Stimulated activated CD4-positive, alpha-beta T cell treated with anti-CD3 and anti-CD28 coated beads, Interleukin-2, amount 100 ng/mL, for 48 hours (primary cell): ENCODE results near the gene ESR1.

Source experiments
- DNase-seq, 2 donors: peaks; one replicate each; pipeline ENCODE4 v3.0.0-alpha.2; 2020

The ESR1 gene

DNA sequence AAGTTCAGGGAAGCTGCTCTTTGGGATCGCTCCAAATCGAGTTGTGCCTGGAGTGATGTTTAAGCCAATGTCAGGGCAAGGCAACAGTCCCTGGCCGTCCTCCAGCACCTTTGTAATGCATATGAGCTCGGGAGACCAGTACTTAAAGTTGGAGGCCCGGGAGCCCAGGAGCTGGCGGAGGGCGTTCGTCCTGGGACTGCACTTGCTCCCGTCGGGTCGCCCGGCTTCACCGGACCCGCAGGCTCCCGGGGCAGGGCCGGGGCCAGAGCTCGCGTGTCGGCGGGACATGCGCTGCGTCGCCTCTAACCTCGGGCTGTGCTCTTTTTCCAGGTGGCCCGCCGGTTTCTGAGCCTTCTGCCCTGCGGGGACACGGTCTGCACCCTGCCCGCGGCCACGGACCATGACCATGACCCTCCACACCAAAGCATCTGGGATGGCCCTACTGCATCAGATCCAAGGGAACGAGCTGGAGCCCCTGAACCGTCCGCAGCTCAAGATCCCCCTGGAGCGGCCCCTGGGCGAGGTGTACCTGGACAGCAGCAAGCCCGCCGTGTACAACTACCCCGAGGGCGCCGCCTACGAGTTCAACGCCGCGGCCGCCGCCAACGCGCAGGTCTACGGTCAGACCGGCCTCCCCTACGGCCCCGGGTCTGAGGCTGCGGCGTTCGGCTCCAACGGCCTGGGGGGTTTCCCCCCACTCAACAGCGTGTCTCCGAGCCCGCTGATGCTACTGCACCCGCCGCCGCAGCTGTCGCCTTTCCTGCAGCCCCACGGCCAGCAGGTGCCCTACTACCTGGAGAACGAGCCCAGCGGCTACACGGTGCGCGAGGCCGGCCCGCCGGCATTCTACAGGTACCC, at the start of gene ESR1:
Gene ESR1 (plus strand): TSS at position 170 of the 858 bp plus-strand sequence. CDS start 231 bp downstream, at position 401.
- no peak for DNase-seq

DNA sequence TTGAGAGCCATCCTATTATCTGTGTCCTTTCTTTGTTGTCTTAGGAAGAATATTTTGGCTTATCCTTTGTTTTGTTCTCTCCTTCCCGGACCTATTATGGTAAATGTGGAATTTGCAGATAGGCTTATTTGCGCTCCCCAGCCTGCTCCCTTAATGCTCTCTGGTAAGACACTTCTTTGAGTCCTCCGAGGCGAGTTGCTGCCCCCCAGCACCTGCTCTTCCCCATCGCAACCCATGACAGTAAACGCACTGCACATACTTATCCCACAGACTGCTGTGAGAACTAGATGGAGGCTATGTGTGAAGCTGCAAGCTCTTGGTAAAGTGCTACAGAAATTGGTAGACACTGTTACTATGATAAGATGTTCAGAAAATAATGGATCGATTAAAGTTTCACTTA, 47.0 kb upstream of the ESR1 start:
- no peak for DNase-seq

DNA sequence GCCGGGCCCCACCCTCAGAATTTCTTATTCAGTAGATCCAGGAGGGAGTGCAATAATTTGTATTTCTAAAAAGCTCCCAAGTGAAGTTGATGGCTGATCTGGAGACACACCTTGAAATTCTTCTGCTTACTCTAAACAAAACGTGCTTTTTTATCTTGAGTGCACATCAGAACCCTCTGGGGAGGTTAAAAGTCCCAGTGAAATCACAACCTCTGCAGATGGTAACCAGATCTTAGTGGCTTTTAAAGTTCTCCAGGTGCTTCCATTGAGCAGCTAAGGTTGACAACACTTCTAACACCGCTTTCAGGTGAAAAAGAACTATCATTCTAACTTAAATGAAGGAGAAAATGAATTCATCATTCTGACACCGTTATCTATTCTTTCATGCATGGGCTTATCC, 45.6 kb upstream of the ESR1 start:
- DNase-seq, result no peak

DNA sequence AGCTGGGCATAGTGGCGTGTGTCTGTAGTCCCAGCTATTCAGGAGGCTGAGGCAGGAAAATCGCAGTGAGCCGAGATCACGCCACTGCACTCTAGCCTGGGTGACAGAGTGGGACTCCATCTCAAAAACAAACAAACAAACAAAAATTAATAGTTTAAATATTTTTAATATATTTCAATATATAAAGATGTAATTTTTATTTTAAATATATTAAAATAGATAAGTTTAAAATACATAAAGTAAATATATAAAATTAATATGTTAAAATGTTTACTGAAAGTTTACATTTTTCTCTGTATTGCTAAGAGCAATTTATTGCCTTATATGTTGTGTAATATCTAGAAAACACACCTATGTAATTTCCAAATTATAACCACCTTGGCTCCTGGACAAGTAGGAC, 44.7 kb upstream of the ESR1 start:
- no peak for DNase-seq

DNA sequence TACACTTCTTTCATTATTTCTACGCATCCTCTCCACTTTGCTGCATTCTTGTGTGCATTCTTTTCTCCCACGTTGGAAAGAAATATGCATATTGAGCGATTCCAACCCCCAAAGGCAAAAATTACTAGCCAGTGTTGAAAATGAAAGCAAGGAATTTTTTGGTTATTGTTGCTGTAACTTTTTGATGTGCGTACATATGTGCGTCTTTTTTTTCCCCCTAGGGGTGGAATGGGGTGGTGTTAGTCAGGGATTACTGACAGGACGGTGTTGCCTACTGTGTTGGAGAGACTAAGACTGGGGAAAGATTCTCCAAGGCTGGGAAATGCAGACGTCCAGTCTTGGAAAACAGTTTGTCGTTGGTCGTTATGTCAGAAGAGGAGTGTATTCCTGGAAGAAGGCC, 44.2 kb upstream of the ESR1 start:
- no peak for DNase-seq

DNA sequence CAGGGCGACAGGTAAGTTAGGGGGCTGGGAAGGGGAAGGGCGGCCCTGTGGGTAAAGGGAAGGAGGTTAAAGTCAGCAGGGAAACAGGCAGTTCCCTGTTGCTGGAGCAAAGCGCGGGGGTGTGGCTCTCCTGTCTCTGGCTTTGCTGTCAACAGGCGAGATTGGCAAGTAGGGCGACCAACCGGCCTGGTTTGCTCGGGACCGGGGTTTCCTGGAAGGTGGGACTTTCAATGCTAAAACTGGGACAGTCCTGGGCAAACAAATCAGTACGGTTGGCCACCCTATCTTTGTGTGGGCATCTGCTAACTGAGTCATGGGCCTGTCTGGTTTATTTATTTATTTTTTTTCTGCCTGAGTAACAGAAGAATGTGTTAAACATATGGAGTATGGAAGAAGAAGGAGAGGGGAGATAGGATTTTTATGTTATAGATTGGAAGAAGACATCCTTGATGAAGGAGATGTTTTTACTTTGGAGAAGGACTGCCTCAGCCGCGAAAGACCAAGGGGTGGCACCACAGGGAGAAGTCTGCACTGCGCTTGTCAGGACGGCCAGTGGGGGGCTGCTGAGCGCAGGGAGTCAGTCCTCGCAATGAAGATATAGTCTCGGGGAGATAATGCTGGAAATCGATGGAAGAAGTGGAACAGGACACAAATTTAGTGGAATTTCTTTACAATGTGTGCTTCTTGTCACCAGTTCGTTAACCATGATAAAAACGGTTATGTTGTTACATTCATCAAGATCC, 43.4 kb upstream of the ESR1 start:
- peak; percentile 18 to 24 for DNase-seq

DNA sequence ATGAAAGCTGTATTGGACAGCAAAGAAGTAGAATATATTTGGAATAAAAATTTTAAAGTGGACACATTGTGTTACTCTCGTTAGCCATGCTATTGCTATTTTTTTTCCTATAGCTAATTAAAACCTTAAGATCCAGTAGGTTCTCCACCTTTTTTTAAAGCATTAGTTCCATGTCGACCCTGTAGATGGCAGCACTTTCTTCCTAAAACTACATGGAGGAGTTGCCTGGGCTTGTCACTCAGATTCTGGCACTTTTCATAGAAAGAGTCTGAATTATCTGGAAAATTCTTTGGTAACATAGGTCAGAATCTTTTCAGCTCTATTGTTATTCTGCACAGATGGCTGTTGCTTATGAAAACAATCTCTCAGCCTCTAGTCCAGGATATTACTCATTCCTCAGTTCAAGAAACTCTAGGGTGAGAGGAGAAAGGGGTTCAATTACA, 42.0 kb upstream of the ESR1 start:
- DNase-seq, result peak; percentile 31 to 48

DNA sequence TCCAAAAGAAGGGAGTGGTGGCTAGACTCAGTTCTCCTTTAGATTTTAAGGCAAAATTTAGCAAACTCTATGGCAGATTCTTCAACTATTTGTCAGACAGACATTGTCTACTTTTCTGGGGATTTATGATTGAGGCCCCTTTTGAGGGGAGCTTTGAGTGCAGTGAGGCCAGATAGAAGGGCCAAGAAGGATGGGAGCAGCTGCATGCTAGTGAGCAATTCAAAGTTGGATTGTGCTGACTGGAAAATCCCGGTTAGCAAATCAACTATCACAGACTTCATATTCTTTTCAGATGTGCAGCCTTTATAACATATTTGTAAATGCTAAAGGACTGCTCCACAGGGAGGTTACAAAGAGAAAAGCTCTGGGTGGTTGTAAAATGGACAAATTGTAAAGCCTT, 35.0 kb upstream of the ESR1 start:
- no peak for DNase-seq

DNA sequence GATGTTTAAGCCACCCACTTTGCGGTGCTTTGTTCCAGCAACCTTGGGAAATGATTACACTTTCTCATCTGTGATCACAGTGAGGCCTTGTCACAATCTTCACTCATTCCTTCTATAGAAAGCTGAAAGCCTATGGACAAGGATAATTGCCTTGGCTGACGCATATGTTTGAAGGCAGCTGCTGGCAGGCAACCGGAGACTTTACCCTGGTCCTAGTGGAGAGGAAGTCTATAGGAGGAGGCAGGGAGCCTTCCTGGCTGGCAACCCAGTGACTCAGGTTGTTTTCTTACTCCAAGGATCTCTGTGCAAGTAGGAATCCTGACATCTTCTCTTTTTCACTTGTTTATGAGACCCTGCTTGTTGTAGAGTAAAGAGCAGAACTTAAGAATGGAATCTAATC, 34.1 kb upstream of the ESR1 start:
- DNase-seq, result no peak

DNA sequence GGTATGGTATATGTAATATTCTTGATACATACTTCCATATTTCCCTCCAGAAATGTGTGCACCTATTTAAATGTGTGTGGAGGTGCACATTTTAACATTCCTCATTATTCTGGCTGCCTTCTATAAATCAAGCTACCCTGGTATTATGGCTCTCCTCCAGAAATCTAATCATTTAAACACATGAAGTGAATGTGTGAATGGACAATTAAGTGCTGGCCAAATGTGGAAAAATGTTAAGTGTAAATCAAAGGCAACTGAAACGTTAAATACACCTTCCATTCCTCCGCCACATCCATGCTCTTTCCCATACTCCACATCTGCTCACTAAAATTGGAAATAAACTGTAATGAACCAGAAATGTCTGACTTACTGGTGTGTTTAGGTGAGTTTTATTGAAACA, 24.9 kb upstream of the ESR1 start:
- DNase-seq, result no peak

DNA sequence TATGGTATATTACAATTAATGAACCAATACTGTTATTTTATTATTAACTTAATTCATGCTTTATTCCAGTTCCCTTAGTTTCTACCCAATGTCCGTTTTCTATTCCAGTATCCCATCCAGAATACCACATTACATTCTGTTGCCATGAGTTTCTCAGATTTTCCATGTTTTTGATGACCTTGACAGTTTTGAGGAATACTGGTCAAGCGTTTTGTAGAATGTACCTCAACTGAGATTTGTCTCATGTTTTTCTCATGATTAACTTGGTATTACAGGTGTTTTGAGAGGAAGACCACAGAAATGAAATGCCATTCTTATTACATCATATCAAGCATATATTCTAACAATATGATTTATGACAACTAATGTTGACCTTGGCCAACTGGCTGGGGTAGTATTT, 23.8 kb upstream of the ESR1 start:
- DNase-seq, result no peak

DNA sequence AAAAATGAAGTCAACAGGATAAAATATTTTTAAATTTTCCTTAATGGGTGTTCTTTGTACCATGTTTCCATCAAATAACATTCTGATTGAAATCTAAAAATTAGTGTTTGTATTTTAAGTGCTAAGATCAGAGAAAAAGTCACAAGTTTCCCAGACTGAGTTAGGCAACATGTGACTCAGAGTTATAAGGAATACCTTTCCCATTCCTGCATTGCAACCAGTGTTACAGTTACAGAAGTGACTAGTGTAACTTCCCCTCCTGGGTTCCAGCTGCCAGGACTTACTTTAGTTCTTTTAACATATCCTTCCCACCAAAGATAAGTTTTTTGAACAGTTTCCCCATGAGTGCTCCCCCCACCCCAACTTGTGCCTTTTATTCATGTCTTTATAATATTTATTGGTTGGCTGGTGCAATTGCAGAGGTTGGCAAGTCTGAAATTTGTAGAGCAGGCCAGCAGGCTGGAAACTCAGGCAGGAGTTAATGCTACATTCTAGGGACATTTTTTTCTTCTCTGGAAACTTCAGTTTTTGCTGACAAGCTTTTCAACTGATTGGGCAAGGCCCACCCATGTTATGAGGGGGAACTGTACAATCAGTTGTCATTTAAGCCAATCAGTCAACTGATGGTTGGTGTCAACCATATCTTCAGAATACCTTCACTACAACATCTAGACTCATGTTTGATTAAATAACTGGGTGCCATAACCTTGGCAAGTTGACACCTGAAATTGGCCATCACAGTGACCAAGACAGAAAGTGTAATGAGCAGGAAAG, 22.9 kb upstream of the ESR1 start:
- no peak for DNase-seq

DNA sequence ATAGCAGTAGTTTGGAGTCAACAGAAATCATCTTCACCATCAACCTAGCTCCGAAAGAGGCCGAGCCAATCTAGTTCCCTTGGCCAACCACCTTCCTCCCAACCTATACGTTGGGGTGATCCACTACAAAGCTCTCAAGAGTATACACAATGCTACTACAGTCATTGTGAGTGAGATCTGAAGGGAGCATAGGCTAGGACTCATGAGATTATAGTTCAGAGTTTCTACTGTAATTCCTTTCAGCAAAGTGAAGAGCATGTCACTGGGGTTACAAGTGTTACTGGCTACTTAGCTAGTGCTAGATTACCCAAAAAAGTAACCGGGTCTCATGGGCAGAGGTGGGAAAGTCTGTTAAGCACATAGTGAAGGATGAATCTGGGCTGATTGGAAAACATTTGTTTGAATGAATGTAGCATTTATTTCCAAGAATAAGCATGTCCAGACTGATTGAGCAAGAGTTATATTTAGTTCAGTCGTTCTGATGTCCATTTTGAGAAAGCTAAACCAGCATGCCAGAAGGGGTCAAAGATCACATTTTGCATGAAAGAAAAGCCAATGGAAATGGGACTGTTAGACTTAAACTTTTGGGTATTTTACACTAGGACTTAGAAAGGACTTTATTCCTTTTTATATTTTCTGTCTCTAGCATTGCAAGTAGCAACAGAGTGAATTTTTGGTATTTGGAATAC, 10.5 kb upstream of the ESR1 start:
- no peak for DNase-seq

DNA sequence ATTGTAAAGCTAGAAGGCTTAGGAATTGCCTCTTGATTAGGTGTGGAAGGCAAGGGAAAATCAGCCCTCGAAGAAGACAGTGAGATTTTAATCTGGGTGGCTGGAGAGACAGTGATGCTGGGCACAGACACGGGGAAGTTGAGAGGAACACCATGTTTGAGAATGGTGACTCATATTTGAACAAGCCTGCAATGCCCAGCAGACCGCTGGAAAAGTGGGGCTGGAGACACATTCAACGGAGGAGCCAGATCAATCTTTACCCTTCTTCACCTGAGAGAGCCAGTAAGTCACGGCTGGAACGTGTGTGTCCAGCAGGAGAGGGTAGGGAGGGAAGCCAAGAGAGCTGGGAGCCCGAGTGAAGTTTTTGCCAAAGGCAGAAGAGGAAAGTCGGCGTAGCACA, 3.7 kb upstream of the ESR1 start:
- no peak for DNase-seq

DNA sequence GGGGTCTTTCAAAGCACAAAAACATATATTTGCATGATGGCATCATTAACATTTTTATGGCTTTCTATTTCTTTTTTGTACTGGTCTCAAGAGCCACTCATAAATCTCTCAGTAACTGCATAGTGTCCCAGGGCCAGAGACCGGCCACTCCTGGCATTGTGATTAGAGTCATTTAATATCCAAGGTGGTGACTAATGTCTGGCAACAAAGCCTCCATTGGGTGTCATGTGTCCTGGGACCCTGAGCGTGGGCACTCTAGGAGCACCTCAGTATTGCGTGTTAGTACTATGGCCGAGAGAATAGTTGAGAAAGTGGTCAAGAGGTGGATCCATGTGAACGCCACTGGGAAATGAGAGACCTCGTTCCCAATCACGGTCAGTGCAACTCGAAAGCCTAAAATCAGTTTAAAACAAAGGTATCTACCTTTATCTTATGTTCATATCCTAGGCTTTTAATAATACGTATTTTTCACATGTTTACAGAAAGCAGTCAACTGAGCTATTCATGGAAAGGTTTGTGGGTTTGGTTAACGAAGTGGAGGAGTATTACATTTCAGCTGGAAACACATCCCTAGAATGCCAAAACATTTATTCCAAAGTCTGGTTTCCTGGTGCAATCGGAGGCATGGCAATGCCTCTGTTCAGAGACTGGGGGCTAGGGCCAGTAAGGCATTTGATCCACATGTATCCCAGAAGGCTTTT, 2.7 kb upstream of the ESR1 start:
- no peak for DNase-seq

DNA sequence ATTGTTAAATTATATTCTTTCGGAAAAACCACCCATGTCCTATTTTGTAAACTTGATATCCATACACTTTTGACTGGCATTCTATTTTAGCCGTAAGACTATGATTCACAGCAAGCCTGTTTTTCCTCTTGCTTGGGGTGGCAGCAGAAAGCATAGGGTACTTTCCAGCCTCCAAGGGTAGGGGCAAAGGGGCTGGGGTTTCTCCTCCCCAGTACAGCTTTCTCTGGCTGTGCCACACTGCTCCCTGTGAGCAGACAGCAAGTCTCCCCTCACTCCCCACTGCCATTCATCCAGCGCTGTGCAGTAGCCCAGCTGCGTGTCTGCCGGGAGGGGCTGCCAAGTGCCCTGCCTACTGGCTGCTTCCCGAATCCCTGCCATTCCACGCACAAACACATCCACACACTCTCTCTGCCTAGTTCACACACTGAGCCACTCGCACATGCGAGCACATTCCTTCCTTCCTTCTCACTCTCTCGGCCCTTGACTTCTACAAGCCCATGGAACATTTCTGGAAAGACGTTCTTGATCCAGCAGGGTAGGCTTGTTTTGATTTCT, 2.1 kb upstream of the ESR1 start:
- no peak for DNase-seq

DNA sequence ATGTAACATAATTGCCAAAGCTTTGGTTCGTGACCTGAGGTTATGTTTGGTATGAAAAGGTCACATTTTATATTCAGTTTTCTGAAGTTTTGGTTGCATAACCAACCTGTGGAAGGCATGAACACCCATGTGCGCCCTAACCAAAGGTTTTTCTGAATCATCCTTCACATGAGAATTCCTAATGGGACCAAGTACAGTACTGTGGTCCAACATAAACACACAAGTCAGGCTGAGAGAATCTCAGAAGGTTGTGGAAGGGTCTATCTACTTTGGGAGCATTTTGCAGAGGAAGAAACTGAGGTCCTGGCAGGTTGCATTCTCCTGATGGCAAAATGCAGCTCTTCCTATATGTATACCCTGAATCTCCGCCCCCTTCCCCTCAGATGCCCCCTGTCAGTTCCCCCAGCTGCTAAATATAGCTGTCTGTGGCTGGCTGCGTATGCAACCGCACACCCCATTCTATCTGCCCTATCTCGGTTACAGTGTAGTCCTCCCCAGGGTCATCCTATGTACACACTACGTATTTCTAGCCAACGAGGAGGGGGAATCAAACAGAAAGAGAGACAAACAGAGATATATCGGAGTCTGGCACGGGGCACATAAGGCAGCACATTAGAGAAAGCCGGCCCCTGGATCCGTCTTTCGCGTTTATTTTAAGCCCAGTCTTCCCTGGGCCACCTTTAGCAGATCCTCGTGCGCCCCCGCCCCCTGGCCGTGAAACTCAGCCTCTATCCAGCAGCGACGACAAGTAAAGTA, 547 bp upstream of the ESR1 start:
- no peak for DNase-seq

DNA sequence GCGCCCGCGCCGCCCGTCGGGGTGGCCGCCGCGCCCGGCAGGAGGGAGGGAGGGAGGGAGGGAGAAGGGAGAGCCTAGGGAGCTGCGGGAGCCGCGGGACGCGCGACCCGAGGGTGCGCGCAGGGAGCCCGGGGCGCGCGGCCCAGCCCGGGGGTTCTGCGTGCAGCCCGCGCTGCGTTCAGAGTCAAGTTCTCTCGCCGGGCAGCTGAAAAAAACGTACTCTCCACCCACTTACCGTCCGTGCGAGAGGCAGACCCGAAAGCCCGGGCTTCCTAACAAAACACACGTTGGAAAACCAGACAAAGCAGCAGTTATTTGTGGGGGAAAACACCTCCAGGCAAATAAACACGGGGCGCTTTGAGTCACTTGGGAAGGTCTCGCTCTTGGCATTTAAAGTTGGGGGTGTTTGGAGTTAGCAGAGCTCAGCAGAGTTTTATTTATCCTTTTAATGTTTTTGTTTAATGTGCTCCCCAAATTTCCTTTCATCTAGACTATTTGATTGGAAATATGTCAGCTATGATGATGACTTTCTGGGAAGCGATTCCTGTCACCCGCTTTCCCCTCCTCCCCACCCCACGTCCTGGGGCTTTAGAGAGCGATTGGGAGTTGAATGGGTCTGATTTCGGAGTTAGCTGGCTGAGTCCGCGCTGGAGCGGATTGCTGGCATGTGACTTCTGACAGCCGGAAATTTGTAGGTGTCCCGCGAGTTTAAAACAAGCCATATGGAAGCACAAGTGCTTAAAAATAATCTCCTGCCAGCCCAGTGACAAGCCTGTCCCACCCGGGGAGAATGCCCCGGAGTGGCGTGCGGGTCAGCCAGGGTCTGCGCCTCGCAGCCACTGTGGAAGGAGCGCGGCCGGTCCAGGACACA, 1.1 kb downstream of the ESR1 start:
- no peak for DNase-seq

DNA sequence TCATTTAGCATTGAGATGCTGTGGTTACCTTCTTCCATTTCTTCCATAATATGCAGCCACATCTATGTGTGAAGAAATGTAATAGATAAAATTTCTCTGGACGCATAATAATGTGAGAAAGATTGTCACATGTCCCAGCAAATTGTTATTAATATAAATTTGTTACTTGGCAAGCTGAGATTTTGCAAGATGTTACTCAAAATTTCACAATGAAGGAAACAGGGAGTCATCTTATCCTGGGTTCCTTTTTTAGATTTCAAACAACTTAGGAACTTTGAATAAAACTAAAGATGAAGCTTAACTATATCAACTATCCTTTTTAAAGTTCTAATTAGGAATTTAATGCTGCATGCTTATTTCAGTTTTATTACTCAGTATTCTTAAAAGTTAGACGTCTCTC, 3.6 kb downstream of the ESR1 start:
- no peak for DNase-seq

DNA sequence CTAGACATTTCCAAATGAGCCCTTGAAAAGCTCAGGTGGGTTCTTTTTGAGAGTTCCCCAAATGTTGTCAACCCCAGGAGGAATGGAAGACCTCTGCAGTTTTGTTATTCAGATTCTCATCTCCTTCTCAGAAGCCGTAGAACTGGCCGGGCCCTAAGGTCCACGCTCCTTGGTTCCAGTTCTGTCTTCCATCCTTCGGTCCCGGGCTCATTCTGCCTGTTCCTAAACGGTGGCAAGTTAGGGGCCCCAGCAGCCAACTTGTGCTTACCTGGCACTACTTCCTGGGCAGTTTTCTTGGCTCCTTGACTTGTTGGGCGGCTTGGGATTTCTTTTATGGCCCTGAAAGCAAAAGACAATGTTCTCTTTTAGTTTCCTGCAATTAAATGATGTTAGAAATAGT, 6.4 kb downstream of the ESR1 start:
- no peak for DNase-seq
